ENCODE data around the gene TMEM156. TPM values are rescaled to one million over a fixed set of nuclear protein-coding genes. Genes with fewer than 3 reads are reported as not detected.

The TMEM156 gene
- total RNA-seq, 1 donor from 2014 or later = not detected

GRCh38 chr4:38923746-38924145 lies 108.5 kb downstream of the TMEM156 start:
- no peak for DNase-seq (ENCODE audit: low spot score in 2 of 2)
- no peaks in the 10 kb centered on the region for H3K27me3 ChIP-seq
- H3K4me3 ChIP-seq = no peak overlapping the region
- H3K36me3 ChIP-seq = peaks cover 62 to 90% of the 10 kb centered on the region in 2 donors
- intact Hi-C loops (cut with DNase I) = loop anchor here (10.0 kb wide), 1 partner anchor 211 kb away; no protein-coding TSS in a partner anchor
- no peak overlapping the region for H3K27ac ChIP-seq
- H3K4me1 ChIP-seq = no peaks in the 10 kb centered on the region
- H3K9me3 ChIP-seq = no peaks in the 10 kb centered on the region
- no peak for TF ChIP-seq CTCF (IDR thresholded peaks at IDR 0.05)

DNA sequence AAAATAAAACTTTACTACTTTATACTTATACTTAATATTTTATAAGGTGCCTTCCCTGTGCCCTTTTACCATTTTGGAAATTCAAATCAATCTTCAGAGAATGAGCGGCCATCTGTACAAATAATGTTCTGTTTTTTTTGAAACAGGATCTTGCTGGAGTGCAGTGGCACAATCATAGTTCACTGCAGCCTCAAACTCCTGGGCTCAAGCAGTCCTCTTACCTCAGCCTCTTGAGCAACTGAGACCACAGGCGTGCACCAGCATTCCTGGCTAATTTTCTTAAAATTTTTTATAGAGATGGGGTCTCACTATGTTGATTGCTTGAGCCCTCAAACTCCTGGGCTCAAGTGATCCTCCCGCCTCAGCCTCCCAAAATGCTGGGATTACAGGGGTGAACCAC lies 111.1 kb downstream of the TMEM156 start:
- no peaks in the 10 kb centered on the region for H3K27me3 ChIP-seq
- intact Hi-C loops (cut with DNase I) = loop anchor here (10.0 kb wide), 1 partner anchor 214 kb away; no protein-coding TSS in a partner anchor
- DNase-seq (ENCODE audit: low spot score in 2 of 2) = no peak
- H3K4me3 ChIP-seq = no peak overlapping the region
- H3K4me1 ChIP-seq = no peaks in the 10 kb centered on the region
- no peaks in the 10 kb centered on the region for H3K9me3 ChIP-seq
- H3K27ac ChIP-seq = no peak overlapping the region
- peaks cover 57 to 92% of the 10 kb centered on the region in 2 donors for H3K36me3 ChIP-seq
- no peak for TF ChIP-seq CTCF (IDR thresholded peaks at IDR 0.05)

- H3K4me1 ChIP-seq = no peaks in the 10 kb centered on the region
- no peak for DNase-seq (ENCODE audit: low spot score in 2 of 2)
- H3K4me3 ChIP-seq = no peak overlapping the region
- intact Hi-C loops (cut with DNase I) = loop anchor here (10.0 kb wide), 1 partner anchor 214 kb away; no protein-coding TSS in a partner anchor
- TF ChIP-seq CTCF (IDR thresholded peaks at IDR 0.05) = no peak
- peaks cover 58 to 93% of the 10 kb centered on the region in 2 donors for H3K36me3 ChIP-seq
- H3K27me3 ChIP-seq = no peaks in the 10 kb centered on the region
- no peaks in the 10 kb centered on the region for H3K9me3 ChIP-seq
- no peak overlapping the region for H3K27ac ChIP-seq
Measured at GRCh38 chr4:38920677-38921076, 111.5 kb downstream of the TMEM156 start.

- peaks cover 63 to 93% of the 10 kb centered on the region in 2 donors for H3K36me3 ChIP-seq
- DNase-seq (ENCODE audit: low spot score in 2 of 2) = no peak
- no peak for TF ChIP-seq CTCF (IDR thresholded peaks at IDR 0.05)
- no peaks in the 10 kb centered on the region for H3K9me3 ChIP-seq
- H3K4me3 ChIP-seq = no peak overlapping the region
- no peaks in the 10 kb centered on the region for H3K27me3 ChIP-seq
- intact Hi-C loops (cut with DNase I) = loop anchor here (10.0 kb wide), 1 partner anchor 215 kb away; no protein-coding TSS in a partner anchor
- H3K27ac ChIP-seq = no peak overlapping the region
- no peaks in the 10 kb centered on the region for H3K4me1 ChIP-seq
Measured at GRCh38 chr4:38920186-38920585, 112.0 kb downstream of the TMEM156 start.

DNA sequence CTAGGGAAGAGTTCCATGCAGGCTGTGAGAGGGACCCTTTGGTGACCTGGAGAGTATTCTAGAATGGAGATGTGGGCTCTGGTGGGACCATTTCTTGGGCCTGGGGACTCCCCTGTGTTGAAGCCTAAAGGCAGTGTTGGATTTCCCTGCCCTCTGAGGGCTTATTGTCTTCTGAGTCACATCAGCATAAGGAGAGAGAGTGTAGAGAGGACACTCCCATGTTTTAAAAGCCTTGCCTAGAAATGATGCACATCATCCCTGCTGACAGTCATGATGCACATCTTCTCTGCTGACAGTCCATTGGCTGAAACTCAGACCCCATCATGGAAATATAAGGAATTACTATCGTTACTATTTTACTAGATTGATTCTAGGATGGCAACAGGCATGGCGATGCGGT lies 112.7 kb downstream of the TMEM156 start:
- H3K4me3 ChIP-seq = no peak overlapping the region
- no peak for DNase-seq (ENCODE audit: low spot score in 2 of 2)
- no peak overlapping the region for H3K27ac ChIP-seq
- intact Hi-C loops (cut with DNase I) = no loop called here
- peaks cover 67 to 96% of the 10 kb centered on the region in 2 donors for H3K36me3 ChIP-seq
- TF ChIP-seq CTCF (IDR thresholded peaks at IDR 0.05) = no peak
- H3K27me3 ChIP-seq = no peaks in the 10 kb centered on the region
- no peaks in the 10 kb centered on the region for H3K4me1 ChIP-seq
- no peaks in the 10 kb centered on the region for H3K9me3 ChIP-seq

All from ascending aorta (tissue), 2 donors.